ENCODE data around the gene DSP.

DSP gene

GRCh38 chr6:7594579-7595125, 53.2 kb downstream of the DSP start:
- no peak for DNase-seq

- DNase-seq, result no peak
Measured at GRCh38 chr6:7604003-7604402, 62.5 kb downstream of the DSP start.

- no peak for DNase-seq
Measured at GRCh38 chr6:7604506-7604905, 63.0 kb downstream of the DSP start.

- peak; percentile 51 for DNase-seq
Measured at GRCh38 chr6:7615611-7616383, 74.3 kb downstream of the DSP start.

GRCh38 chr6:7617801-7618764, 76.6 kb downstream of the DSP start:
- DNase-seq, result peak; percentile 29

- no peak for DNase-seq
Measured at GRCh38 chr6:7621761-7622160, 80.3 kb downstream of the DSP start.

GRCh38 chr6:7624796-7625710, 83.6 kb downstream of the DSP start:
- DNase-seq, result no peak

- DNase-seq, result peak; percentile 27
Measured at GRCh38 chr6:7628479-7628878, 87.0 kb downstream of the DSP start.

- no peak for DNase-seq
Measured at GRCh38 chr6:7628909-7629308, 87.4 kb downstream of the DSP start.

GRCh38 chr6:7629321-7629720, 87.8 kb downstream of the DSP start:
- DNase-seq, result no peak

GRCh38 chr6:7630792-7631191, 89.3 kb downstream of the DSP start:
- DNase-seq, result no peak

- DNase-seq, result no peak
Measured at GRCh38 chr6:7631466-7631865, 90.0 kb downstream of the DSP start.

GRCh38 chr6:7632501-7633290, 91.2 kb downstream of the DSP start:
- DNase-seq, result no peak

- DNase-seq, result no peak
Measured at GRCh38 chr6:7633361-7633760, 91.9 kb downstream of the DSP start.

- DNase-seq, result peak; percentile 40
Measured at GRCh38 chr6:7636151-7636550, 94.7 kb downstream of the DSP start.
